Raji (cell line): ENCODE results near the gene GINS3.

ENCODE experiments used
- POLR2A ChIP-seq: IDR thresholded peaks from 2 replicates; pipeline ENCODE4 v1.6.1; 2011; ENCODE audit warnings: low read depth, low read length, control low read depth; ENCODE audit not compliant: insufficient read depth

Gene GINS3

GRCh38 chr16:58443783-58444182 is 51.5 kb downstream of the GINS3 start:
- TF ChIP-seq POLR2A: no peak

GRCh38 chr16:58444265-58444664 is 52.0 kb downstream of the GINS3 start:
- no peak for TF ChIP-seq POLR2A

GRCh38 chr16:58448890-58449289 is 56.6 kb downstream of the GINS3 start:
- no peak for TF ChIP-seq POLR2A

GRCh38 chr16:58449306-58449705 is 57.0 kb downstream of the GINS3 start:
- TF ChIP-seq POLR2A: no peak

GRCh38 chr16:58449768-58450167 is 57.5 kb downstream of the GINS3 start:
- no peak for TF ChIP-seq POLR2A

- TF ChIP-seq POLR2A: no peak
Observed at GRCh38 chr16:58450590-58450989, 58.3 kb downstream of the GINS3 start.

- TF ChIP-seq POLR2A: no peak
Observed at GRCh38 chr16:58451265-58451689, 59.0 kb downstream of the GINS3 start.

- no peak for TF ChIP-seq POLR2A
Observed at GRCh38 chr16:58451945-58452401, 59.7 kb downstream of the GINS3 start.

- TF ChIP-seq POLR2A: no peak
Observed at GRCh38 chr16:58452640-58453039, 60.4 kb downstream of the GINS3 start.

- no peak for TF ChIP-seq POLR2A
Observed at GRCh38 chr16:58454178-58454577, 61.9 kb downstream of the GINS3 start.

GRCh38 chr16:58454856-58455255 is 62.6 kb downstream of the GINS3 start:
- TF ChIP-seq POLR2A: no peak
